ENCODE results near the gene RPL10.
A peak's percentile ranks its signal among the peaks of the same experiment; 100 is the strongest.
"Not testable (repeated sequence)": the region's sequence is repeated elsewhere in the genome, so short reads cannot be mapped to it uniquely, and the experiment has no call there.

The RPL10 gene

DNA sequence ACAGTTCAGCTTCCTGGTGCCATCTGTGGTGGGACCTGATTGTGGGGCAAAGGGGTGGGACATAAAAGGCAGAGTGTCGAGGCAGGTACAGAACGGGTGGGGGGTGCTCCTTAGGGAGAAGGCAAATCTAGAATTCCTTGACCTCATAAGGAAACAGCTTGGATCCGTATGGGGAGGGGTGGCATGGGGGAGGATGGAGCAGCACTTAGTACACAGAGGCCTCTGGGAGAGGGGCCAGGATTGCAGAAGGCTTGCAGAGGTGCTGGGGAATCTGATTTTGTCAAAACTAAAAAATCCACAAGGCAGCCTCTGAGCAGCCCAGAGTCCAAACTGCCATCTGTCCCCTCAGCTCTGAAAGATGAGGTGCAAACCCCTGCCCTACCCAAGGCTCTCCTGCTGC, 21.4 kb upstream of the RPL10 start:
- no peak for TF ChIP-seq POLR2A (IDR thresholded peaks at IDR 0.05; ENCODE audit: low read depth, low read length)
- FAIRE-seq: no peak
- DNase-seq (ENCODE audit: insufficient read length, low spot score): no peak

- FAIRE-seq (no peak), DNase-seq (ENCODE audit: insufficient read length, low spot score) (no peak)
- peak; percentile 65 for TF ChIP-seq POLR2A (IDR thresholded peaks at IDR 0.05; ENCODE audit: low read depth, low read length)
These were observed 19.9 kb upstream of the RPL10 start for GRCh38 chrX:154378059-154378798.

DNA sequence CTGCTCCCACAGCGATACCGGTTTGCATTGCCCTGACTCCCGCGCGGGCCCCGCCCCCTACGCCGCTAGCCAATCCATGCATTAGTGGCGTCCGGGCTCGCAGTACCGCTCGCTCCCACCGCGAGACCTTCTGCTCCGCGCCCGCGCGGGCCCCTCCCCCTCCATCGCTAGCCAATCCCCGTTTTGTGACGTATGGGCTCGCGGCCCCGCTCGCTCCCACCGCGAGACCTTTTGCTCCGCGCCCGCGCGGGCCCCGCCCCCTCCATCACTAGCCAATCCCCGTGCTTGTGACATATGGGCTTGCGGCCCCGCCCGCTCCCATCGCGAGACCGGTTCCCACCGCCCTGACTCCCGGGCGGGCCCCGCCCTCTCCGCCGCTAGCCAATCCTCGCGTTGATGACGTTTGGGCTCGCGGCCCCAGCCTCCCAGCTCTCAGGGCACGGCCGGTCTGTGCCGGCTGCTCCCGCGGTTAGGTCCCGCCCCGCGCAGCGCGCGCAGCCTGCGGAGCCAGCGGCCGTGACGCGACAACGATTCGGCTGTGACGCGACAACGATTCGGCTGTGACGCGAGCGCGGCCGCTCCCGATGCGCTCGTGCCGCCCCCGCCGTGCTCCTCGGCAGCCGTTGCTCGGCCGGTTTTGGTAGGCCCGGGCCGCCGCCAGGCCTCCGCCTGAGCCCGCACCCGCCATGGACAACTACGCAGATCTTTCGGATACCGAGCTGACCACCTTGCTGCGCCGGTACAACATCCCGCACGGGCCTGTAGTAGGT, 19.2 kb upstream of the RPL10 start, which contains the start of gene EMD:
Gene EMD (plus strand): TSS at position 497 of the 770 bp plus-strand sequence. CDS start 190 bp downstream, at position 687.
- DNase-seq (ENCODE audit: insufficient read length, low spot score): peak; percentile 51
- peak; percentile 74; the same call in 1 of the 2 replicates for TF ChIP-seq POLR2A (IDR thresholded peaks at IDR 0.05; ENCODE audit: low read depth, low read length)
- no peak for FAIRE-seq

DNA sequence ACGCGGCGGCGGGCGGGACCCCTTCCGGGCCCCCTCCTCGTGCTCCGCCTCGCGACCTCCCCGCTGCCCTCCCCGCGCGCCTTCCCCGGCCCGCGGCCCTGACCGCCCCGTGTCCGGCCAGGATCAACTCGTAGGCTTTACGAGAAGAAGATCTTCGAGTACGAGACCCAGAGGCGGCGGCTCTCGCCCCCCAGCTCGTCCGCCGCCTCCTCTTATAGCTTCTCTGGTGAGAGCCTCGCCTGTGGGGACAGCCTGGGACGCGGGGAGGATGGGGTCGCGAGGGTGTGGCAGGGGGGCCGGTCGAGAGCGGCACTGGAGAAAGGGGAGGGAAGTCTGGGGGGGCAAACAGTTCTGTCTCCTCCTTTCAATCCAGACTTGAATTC, 18.6 kb upstream of the RPL10 start:
- no peak for FAIRE-seq
- DNase-seq (ENCODE audit: insufficient read length, low spot score): no peak
- TF ChIP-seq POLR2A (IDR thresholded peaks at IDR 0.05; ENCODE audit: low read depth, low read length): no peak

GRCh38 chrX:154380153-154380552, 18.0 kb upstream of the RPL10 start:
- FAIRE-seq (no peak), DNase-seq (ENCODE audit: insufficient read length, low spot score) (no peak)
- no peak for TF ChIP-seq POLR2A (IDR thresholded peaks at IDR 0.05; ENCODE audit: low read depth, low read length)

GRCh38 chrX:154380787-154381186, 17.4 kb upstream of the RPL10 start:
- DNase-seq (ENCODE audit: insufficient read length, low spot score): no peak
- no peak for TF ChIP-seq POLR2A (IDR thresholded peaks at IDR 0.05; ENCODE audit: low read depth, low read length)
- FAIRE-seq: no peak

DNA sequence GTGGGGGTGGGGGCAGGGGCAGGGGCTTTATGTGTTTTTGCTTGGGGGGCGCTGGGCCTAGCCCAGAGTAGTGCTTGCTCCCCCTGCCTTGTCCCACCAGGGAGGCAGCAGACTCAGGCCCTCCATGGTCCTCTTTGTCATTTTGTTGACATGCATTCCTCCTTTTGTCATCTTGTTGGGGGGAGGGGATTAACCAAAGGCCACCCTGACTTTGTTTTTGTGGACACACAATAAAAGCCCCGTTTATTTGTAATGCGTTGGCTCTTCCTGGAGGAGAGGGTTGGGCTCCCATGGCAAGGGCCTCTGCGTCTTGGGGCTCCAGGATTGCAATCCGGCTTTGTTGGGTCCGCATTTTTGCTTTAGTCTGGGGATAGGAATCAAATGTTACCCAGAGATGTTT, 16.9 kb upstream of the RPL10 start:
- DNase-seq (ENCODE audit: insufficient read length, low spot score) (no peak), FAIRE-seq (no peak)
- no peak for TF ChIP-seq POLR2A (IDR thresholded peaks at IDR 0.05; ENCODE audit: low read depth, low read length)

DNA sequence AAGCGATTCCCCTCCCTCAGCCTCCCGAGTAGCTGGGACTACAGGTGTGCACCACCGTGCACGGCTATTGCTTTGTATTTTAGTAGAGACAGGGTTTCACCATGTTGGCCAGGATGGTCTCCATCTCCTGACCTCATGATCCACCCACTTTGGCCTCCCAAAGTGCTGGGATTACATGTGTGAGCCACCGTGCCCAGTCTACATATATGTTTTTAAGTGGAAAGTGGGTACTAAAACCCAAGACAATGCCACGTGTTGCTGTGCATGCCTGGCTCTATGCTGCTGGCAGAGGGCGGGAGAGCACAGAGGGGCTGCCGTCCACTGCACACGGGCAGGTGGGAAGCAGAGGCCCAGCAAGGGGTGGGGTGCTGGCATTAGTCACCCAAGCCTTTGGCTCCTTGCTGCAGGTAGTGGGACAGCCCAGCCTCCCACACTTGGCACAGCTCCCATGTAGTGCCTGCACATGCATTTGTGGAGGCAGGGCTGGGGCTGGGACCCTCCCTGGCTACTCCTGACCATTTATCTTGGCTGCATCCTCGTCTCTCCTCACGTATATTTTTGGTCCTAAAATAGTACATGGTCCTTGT, 15.6 kb upstream of the RPL10 start:
- no peak for FAIRE-seq
- DNase-seq (ENCODE audit: insufficient read length, low spot score): no peak

DNA sequence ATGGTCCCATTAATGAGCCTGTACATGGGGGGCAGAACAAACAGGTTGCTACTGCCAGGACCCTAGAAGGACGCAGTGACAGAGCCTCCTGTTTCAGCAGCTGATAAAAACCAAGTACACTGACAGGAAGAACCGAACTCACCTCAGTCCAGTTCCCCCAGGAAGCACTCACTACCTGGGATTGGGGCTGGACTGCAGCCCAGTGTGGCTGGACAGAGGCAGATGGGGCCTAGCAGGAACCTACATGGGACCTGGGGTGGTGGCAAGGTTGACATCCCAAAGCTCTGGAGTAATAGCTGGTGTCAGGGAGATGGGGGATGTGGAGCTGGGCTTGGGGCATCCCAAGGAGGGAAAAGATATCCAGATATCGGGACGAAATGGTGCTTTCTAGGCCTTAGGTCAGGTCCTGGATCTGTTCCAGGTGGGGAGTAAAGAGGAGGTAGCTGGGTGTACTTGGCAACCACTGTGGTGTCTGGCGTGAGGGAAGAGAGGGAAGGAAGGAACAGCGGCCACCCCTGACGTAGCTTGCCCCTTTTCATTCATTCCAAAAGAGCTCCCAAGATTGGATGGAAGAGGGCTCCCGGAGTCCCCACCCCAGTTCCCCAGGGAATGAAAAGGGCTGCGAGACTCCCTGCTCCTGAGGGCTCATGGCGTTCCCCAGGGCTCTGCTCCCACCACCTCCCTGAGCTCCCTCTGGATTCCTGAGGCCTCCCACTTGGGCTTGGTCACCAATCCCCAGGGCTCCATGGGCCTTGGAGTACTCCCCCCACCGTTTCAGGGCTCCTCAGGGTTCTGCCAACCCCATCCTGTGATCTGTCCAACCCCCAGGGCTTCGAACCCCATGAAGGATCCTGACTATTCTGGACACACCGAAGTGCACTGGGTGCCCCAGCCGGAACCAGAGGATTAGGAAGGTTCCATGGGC, 14.6 kb upstream of the RPL10 start:
- FAIRE-seq: no peak
- no peak for DNase-seq (ENCODE audit: insufficient read length, low spot score)
- no peak for TF ChIP-seq POLR2A (IDR thresholded peaks at IDR 0.05; ENCODE audit: low read depth, low read length)

More for the DNA sequence above, 15.6 kb upstream of the RPL10 start:
- TF ChIP-seq POLR2A (IDR thresholded peaks at IDR 0.05; ENCODE audit: low read depth, low read length): no peak; the same call in none of the 2 replicates

DNA sequence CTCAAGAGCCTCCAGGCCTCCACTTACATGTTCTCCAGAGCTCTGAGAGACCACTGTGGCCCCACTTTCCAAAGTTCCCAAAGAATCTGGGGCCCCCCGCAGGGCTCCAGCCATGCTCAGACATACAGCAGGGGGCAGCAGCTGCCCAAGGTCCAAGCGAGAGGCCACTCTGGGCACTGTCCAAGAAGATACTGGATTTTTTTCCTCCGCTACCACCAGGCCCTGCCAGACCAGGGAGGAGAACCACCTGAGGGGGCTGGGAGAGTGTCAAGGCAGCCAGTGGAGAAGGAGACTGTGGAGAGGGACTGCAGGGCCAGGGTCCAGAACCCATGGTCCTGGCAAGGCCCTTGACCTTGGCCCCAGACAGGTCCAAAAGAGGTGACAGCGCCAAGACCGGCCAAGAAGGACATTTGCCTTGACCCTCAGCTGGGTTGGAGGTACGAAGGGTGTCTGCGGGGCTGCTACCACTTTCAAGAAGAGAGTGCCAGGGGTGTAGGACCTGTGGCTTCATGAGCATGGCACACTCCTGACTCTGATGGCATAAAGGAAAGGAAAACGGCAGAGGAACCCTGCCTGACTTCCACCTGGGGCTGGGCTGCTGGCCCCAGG, 13.8 kb upstream of the RPL10 start:
- TF ChIP-seq POLR2A (IDR thresholded peaks at IDR 0.05; ENCODE audit: low read depth, low read length): no peak
- DNase-seq (ENCODE audit: insufficient read length, low spot score) (no peak), FAIRE-seq (no peak)

DNA sequence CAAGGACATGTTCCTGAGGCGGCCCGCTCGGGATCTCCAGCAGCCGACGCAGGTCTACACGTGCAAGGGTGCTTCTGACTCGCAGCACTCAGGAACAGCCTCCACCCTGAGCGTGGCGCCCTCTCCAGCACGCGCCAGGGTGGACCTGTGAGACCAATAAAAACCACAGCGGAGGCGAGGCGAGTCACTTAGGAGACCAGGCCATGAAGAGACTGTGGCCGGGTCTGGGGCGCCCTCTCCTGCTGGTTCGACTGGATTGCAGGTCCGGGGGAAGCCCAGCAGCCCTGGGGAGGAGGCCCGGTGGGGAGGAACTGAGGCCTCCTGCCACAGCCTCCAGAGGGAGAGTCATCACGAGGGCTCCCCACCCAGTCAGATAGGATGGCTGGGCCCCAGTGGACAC, 10.1 kb upstream of the RPL10 start:
- DNase-seq (ENCODE audit: insufficient read length, low spot score); FAIRE-seq: not testable (repeated sequence)

- DNase-seq (ENCODE audit: insufficient read length, low spot score); FAIRE-seq: not testable (repeated sequence)
These were observed 9.5 kb upstream of the RPL10 start for GRCh38 chrX:154388649-154389048.

GRCh38 chrX:154389812-154390747, 8.1 kb upstream of the RPL10 start:
- not testable (repeated sequence) for DNase-seq (ENCODE audit: insufficient read length, low spot score); FAIRE-seq

DNA sequence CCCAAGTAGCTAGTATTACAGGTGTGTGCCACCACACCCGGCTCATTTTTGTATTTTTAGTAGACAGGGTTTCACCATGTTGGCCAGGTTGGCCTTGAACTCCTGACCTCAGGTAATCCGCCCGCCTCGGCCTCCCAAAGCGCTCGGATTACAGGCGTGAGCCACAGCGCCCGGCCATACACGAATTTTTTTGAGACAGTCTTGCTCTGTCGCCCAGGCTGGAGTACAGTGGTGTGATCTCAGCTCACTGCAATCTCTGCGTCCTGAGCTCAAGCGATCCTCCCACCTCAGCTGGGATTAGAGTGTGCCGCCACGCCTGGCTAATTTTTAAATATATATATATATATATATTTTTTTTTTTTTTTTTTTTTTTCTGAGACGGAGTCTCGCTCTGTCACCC, 1.8 kb upstream of the RPL10 start:
- DNase-seq (ENCODE audit: insufficient read length, low spot score); FAIRE-seq: not testable (repeated sequence)
